Measurements from ENCODE around the gene WBP4.

- TF ChIP-seq POLR2A (IDR thresholded peaks at IDR 0.05): no peak
- no peak for TF ChIP-seq EP300 (IDR thresholded peaks at IDR 0.05; ENCODE audit: low read depth)
- TF ChIP-seq, protein P1, sequence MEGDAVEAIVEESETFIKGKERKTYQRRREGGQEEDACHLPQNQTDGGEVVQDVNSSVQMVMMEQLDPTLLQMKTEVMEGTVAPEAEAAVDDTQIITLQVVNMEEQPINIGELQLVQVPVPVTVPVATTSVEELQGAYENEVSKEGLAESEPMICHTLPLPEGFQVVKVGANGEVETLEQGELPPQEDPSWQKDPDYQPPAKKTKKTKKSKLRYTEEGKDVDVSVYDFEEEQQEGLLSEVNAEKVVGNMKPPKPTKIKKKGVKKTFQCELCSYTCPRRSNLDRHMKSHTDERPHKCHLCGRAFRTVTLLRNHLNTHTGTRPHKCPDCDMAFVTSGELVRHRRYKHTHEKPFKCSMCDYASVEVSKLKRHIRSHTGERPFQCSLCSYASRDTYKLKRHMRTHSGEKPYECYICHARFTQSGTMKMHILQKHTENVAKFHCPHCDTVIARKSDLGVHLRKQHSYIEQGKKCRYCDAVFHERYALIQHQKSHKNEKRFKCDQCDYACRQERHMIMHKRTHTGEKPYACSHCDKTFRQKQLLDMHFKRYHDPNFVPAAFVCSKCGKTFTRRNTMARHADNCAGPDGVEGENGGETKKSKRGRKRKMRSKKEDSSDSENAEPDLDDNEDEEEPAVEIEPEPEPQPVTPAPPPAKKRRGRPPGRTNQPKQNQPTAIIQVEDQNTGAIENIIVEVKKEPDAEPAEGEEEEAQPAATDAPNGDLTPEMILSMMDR (IDR thresholded peaks at IDR 0.05): no peak
These were observed 69.0 kb downstream of the WBP4 start for GRCh38 chr13:41130356-41130755.

All from transverse colon (tissue), 3 donors.